A549 treated with GW870086 at 1 μM for 4 hours (cell line): ENCODE measurements around the gene VSTM2B. TPM values are rescaled to one million over a fixed set of nuclear protein-coding genes. Genes with fewer than 3 reads are reported as not detected.

ENCODE experiments used
- total RNA-seq: library from RNA; stranded (reverse); fragments of 200-300 nt; extraction: Qiagen RNA extraction; gene quantifications from 5 replicates; pipeline ENCODE4 v1.2.3, GENCODE V29; 2022; ENCODE audit warnings: low read depth

VSTM2B gene
- total RNA-seq, result not detected in 5 replicates

GRCh38 chr19:29525901-29526729, at the start of gene VSTM2B:
VSTM2B (plus strand) TSS chr19:29525994; CDS start chr19:29526584, 590 bp downstream.

GRCh38 chr19:29605653-29606419, 80.0 kb downstream of the VSTM2B start, which contains the start of gene POP4:
POP4 (plus strand) TSS chr19:29606283; CDS start chr19:29606319, 36 bp downstream.

Other genes with a start within 250 kb of the VSTM2B start
- gene POP4, start 80.3 kb downstream of the VSTM2B start, total RNA-seq, result 195 to 213 TPM (median 199 TPM) in 5 replicates
- gene PLEKHF1, start 139.5 kb downstream of the VSTM2B start, total RNA-seq, result 6.7 to 9.0 TPM (median 8.8 TPM) in 5 replicates
- gene C19orf12, start 189.3 kb downstream of the VSTM2B start, total RNA-seq, result 40.1 to 52.2 TPM (median 49.9 TPM) in 5 replicates